SK-N-SH treated with all-trans-retinoic acid at 6 μM for 48 hours (cell line): Measurements from ENCODE around the gene GIPC3.

Experiments used
- ATAC-seq: fragments of 200-7000 bp; cut with Tn5 transposase; 3 replicates; pipeline ENCODE4 v1.9.1; 2020; ENCODE audit warnings: mild to moderate bottlenecking, moderate library complexity
- ARNTL ChIP-seq: fragments of 450-650 bp; formaldehyde crosslinking; IDR thresholded peaks from 2 replicates; pipeline ENCODE4 v1.5.0; 2020; ENCODE audit warnings: low read depth, mild to moderate bottlenecking, moderate library complexity, borderline replicate concordance
- BACH2 ChIP-seq: fragments of 250-450 bp; sonication (Bioruptor Pico); IDR thresholded peaks from 2 replicates; pipeline ENCODE4 v1.9.0; 2021; ENCODE audit warnings: mild to moderate bottlenecking, borderline replicate concordance
- CREB5 ChIP-seq: fragments of 250-450 bp; sonication (Bioruptor Pico); IDR thresholded peaks from 2 replicates; pipeline ENCODE4 v1.5.1; 2020; ENCODE audit warnings: low read depth, mild to moderate bottlenecking, moderate library complexity
- CSRNP3 ChIP-seq: fragments of 250-450 bp; sonication (Bioruptor Pico); IDR thresholded peaks from 2 replicates; pipeline ENCODE4 v1.5.1; 2021; ENCODE audit warnings: mild to moderate bottlenecking, moderate library complexity
- ESRRG ChIP-seq: fragments of 250-450 bp; sonication (Bioruptor Pico); IDR thresholded peaks from 2 replicates; pipeline ENCODE4 v1.6.1; 2021; ENCODE audit warnings: mild to moderate bottlenecking
- GLIS3 ChIP-seq: fragments of 250-450 bp; sonication (Bioruptor Pico); IDR thresholded peaks from 2 replicates; pipeline ENCODE4 v1.5.0; 2020; ENCODE audit warnings: mild to moderate bottlenecking, moderate library complexity
- ISL1 ChIP-seq: fragments of 250-450 bp; sonication (Bioruptor Pico); IDR thresholded peaks from 2 replicates; pipeline ENCODE4 v2.1.2; 2022; ENCODE audit warnings: mild to moderate bottlenecking, moderate library complexity
- OSR1 ChIP-seq: fragments of 250-450 bp; sonication (Bioruptor Pico); IDR thresholded peaks from 2 replicates; pipeline ENCODE4 v1.8.0; 2022; ENCODE audit warnings: moderate library complexity, mild to moderate bottlenecking, inconsistent platforms
- PPARA ChIP-seq: fragments of 250-450 bp; sonication (Bioruptor Pico); IDR thresholded peaks from 2 replicates; pipeline ENCODE4 v1.5.0; 2020; ENCODE audit warnings: mild to moderate bottlenecking, borderline replicate concordance
- RARB ChIP-seq: fragments of 250-450 bp; sonication (Bioruptor Pico); IDR thresholded peaks from 2 replicates; pipeline ENCODE4 v1.8.0; 2021; ENCODE audit warnings: mild to moderate bottlenecking, moderate library complexity
- SNAI2 ChIP-seq: fragments of 250-450 bp; sonication (Bioruptor Pico); IDR thresholded peaks from 2 replicates; pipeline ENCODE4 v1.5.0; 2020; ENCODE audit warnings: mild to moderate bottlenecking, moderate library complexity
- TCF4 ChIP-seq: fragments of 250-450 bp; sonication (Bioruptor Pico); IDR thresholded peaks from 2 replicates; pipeline ENCODE4 v1.8.0; 2021; ENCODE audit warnings: mild to moderate bottlenecking, moderate library complexity, borderline replicate concordance
- TOX ChIP-seq: fragments of 250-450 bp; sonication (Bioruptor Pico); IDR thresholded peaks from 2 replicates; pipeline ENCODE4 v1.8.0; 2021; ENCODE audit warnings: mild to moderate bottlenecking, moderate library complexity, borderline replicate concordance
- TSHZ2 ChIP-seq: fragments of 250-450 bp; sonication (Bioruptor Pico); IDR thresholded peaks from 2 replicates; pipeline ENCODE4 v1.5.0; 2020; ENCODE audit warnings: mild to moderate bottlenecking, moderate library complexity
- ZC3H10 ChIP-seq: fragments of 250-450 bp; sonication (Bioruptor Pico); IDR thresholded peaks from 2 replicates; pipeline ENCODE4 v1.5.1; 2021; ENCODE audit warnings: mild to moderate bottlenecking, moderate library complexity
- ZFP30 ChIP-seq: fragments of 450-650 bp; formaldehyde crosslinking; IDR thresholded peaks from 2 replicates; pipeline ENCODE4 v1.5.0; 2022; ENCODE audit warnings: mild to moderate bottlenecking, moderate library complexity
- ZNF70 ChIP-seq: fragments of 450-650 bp; formaldehyde crosslinking; IDR thresholded peaks from 2 replicates; pipeline ENCODE4 v1.5.0; 2020; ENCODE audit warnings: mild to moderate bottlenecking, moderate library complexity
- ZNF8 ChIP-seq: fragments of 450-650 bp; formaldehyde crosslinking; IDR thresholded peaks from 2 replicates; pipeline ENCODE4 v1.5.0; 2020; ENCODE audit warnings: mild to moderate bottlenecking, moderate library complexity
- TF ChIP-seq, protein P1 (sequence below): fragments of 250-450 bp; sonication (Bioruptor Pico); IDR thresholded peaks from 2 replicates; pipeline ENCODE4 v1.8.0; 2020; ENCODE audit warnings: mild to moderate bottlenecking, moderate library complexity, borderline replicate concordance
- TF ChIP-seq, protein P2 (sequence below): fragments of 250-450 bp; sonication (Bioruptor Pico); IDR thresholded peaks from 2 replicates; pipeline ENCODE4 v1.8.0; 2021; ENCODE audit warnings: low read depth, mild to moderate bottlenecking, moderate library complexity, borderline replicate concordance

GIPC3 gene

DNA sequence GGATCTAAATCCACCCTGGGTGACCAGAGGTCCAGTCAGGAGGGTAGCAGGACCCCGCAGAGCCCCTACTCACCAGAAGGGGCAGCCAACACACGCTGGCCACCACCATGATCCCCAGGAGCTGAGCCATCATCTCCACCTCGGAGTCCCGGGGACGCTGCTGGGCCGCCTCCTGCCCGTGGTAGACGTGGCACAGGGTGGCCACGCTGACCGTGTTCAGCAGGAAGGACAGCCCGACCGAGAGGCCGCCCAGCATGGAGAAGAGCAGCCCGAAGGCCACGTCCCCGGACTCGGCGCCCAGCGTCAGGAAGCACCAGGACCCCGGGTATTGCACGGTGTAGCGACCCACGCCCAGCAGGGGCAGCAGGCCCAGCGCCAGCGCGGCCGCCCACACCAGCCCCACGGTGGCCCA, 14.5 kb downstream of the GIPC3 start:
- ATAC-seq: no peak; the same call in 2 of the 3 replicates
- no peak for TF ChIP-seq CREB5 (CRISPR knock-in tag)

DNA sequence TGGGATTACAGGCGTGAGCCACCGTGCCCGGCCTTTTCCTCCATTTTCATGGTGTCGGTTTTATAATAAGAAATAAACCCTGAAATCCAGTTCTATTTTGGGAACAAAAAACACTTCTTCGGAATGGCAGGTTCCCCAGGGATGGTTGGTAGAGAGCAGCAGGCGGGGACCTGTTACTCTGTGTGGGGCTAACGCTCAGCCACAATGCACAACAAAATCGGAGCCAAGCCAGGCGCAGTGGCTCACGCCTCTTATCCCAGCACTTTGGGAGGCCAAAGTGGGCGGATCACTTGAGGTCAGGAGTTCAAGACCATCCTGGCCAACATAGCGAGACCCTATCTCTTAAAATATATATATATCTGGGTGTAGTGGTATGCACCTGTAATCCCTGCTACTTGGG, 15.7 kb downstream of the GIPC3 start:
- no peak for TF ChIP-seq TCF4 (CRISPR knock-in tag)
- TF ChIP-seq ZNF70 (CRISPR knock-in tag): no peak
- TF ChIP-seq SNAI2: no peak
- no peak for TF ChIP-seq CSRNP3
- TF ChIP-seq ZNF8 (CRISPR knock-in tag): no peak
- no peak for ATAC-seq

DNA sequence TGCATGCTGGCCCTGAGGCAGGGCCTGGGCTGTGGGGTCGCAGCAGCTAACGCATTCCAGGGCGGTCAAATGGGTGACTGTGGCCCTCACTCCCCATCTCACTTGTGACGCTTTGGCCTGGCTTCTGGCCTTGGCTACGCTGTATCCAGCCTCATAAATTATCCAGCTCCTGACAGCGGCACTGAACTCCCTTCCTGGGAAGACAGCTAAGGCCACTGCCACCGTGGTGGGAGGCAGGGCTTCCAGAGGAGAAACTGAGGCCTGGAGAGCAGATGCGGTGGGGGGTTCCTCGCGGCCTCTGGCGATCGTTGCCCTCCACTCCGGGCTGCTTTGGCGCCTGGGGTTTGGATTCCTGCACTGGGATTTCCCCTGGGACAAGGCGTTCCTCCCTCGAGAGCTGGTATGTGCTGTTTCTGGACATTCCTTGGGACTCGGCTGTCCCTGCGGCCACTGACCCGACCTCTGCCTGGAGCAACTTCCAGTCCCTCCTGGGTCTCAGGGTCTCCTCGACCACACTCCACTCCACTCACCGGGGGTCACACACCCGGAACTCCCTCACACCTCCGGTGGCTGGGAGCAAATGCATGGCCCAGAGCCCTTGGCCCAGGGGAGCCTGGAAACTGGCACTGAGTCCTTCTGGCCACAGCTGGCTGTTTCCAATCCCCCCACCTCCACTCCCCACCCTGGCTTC, 18.0 kb downstream of the GIPC3 start:
- ATAC-seq: no peak
- TF ChIP-seq ZNF70 (CRISPR knock-in tag) (no peak), ZNF8 (CRISPR knock-in tag) (no peak), ZC3H10 (no peak), RARB (CRISPR knock-in tag) (no peak), CREB5 (CRISPR knock-in tag) (no peak)
- TF ChIP-seq, all 23 proteins: peak for 0

DNA sequence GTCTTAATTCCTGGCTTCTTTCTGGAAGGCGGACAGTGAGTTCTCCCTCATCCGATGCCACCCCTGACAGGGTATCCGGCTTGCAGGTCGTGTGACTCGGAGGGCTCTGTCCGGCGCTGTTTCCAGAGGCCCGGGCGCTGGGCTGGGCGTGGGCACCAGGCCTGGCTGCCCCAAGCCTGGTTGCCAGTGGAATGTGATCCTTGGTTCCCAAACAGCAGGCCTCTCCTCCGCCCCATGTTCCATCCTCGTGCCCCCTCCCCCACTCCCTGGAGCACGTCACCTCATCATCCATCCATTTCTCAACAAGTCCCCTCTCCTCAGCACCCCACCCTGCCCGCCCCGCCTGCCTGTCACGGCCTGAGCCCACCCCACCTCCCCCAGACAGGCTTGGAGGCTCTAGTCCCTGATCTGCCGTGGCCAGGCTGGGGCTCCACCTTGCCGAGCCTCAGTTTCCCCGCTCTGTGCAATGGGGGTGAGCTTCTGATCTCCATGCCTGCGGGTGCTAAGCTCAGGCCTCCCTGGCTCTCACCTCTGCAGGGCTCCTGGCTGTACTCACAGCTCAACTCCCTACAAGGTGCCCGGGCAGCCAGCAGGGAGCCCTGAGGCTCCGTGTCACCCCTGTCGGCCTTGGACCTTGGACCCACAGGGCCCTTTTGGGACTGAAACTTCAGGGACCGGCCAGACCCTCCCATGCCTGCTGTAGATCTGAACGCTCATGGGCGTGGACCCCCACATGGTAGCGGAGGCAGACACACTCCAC, 19.1 kb downstream of the GIPC3 start:
- no peak for TF ChIP-seq TCF4 (CRISPR knock-in tag)
- no peak for TF ChIP-seq ZFP30 (CRISPR knock-in tag)
- TF ChIP-seq, protein P1, sequence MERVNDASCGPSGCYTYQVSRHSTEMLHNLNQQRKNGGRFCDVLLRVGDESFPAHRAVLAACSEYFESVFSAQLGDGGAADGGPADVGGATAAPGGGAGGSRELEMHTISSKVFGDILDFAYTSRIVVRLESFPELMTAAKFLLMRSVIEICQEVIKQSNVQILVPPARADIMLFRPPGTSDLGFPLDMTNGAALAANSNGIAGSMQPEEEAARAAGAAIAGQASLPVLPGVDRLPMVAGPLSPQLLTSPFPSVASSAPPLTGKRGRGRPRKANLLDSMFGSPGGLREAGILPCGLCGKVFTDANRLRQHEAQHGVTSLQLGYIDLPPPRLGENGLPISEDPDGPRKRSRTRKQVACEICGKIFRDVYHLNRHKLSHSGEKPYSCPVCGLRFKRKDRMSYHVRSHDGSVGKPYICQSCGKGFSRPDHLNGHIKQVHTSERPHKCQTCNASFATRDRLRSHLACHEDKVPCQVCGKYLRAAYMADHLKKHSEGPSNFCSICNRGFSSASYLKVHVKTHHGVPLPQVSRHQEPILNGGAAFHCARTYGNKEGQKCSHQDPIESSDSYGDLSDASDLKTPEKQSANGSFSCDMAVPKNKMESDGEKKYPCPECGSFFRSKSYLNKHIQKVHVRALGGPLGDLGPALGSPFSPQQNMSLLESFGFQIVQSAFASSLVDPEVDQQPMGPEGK (CRISPR knock-in tag): no peak
- TF ChIP-seq ZNF70 (CRISPR knock-in tag): no peak
- TF ChIP-seq OSR1: no peak
- TF ChIP-seq BACH2: no peak
- TF ChIP-seq TSHZ2 (CRISPR knock-in tag): no peak
- TF ChIP-seq ARNTL (CRISPR knock-in tag): no peak
- TF ChIP-seq RARB (CRISPR knock-in tag): no peak
- TF ChIP-seq PPARA (CRISPR knock-in tag): no peak
- TF ChIP-seq, protein P2, sequence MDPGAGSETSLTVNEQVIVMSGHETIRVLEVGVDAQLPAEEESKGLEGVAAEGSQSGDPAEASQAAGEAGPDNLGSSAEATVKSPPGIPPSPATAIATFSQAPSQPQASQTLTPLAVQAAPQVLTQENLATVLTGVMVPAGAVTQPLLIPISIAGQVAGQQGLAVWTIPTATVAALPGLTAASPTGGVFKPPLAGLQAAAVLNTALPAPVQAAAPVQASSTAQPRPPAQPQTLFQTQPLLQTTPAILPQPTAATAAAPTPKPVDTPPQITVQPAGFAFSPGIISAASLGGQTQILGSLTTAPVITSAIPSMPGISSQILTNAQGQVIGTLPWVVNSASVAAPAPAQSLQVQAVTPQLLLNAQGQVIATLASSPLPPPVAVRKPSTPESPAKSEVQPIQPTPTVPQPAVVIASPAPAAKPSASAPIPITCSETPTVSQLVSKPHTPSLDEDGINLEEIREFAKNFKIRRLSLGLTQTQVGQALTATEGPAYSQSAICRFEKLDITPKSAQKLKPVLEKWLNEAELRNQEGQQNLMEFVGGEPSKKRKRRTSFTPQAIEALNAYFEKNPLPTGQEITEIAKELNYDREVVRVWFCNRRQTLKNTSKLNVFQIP (CRISPR knock-in tag): no peak
- no peak for TF ChIP-seq GLIS3
- TF ChIP-seq TOX (CRISPR knock-in tag): no peak
- no peak for TF ChIP-seq ZC3H10
- no peak for TF ChIP-seq ZNF8 (CRISPR knock-in tag)
- TF ChIP-seq CREB5 (CRISPR knock-in tag): no peak
- no peak for TF ChIP-seq ISL1 (CRISPR knock-in tag)
- TF ChIP-seq ESRRG: no peak
- no peak for TF ChIP-seq SNAI2
- no peak for ATAC-seq
